ENCODE data around the gene PDXK. TPM values are rescaled to one million over a fixed set of nuclear protein-coding genes. Genes with fewer than 3 reads are reported as not detected.

Gene PDXK
- total and polyA plus RNA-seq, 9 of the 15 experiments (the other 6 are each of a cell fraction or from before 2014, with no cell fraction given) = 5.6 to 162 (median 76.5) TPM

GRCh38 chr21:43767984-43768867, 49.3 kb downstream of the PDXK start (continued):
- TF ChIP-seq UBTF (IDR thresholded peaks at IDR 0.05; ENCODE audit: borderline replicate concordance in 1 of 2, low read depth in 2 of 2, low read length in 2 of 2) (peak in 1 of 2 experiments; percentile 73; a peak in 1 of 4 replicates), HNRNPL (IDR thresholded peaks at IDR 0.05; ENCODE audit: low read depth, low read length) (peak; percentile 39; the same call in 1 of the 2 replicates), BMI1 (IDR thresholded peaks at IDR 0.05; ENCODE audit: low read length) (no peak), ZC3H4 (CRISPR knock-in tag; IDR thresholded peaks at IDR 0.05; ENCODE audit: borderline replicate concordance) (no peak), MLX (CRISPR knock-in tag; conservative IDR thresholded peaks at IDR 0.05) (no peak), THRB (CRISPR knock-in tag; conservative IDR thresholded peaks at IDR 0.05) (no peak), TRIM24 (IDR thresholded peaks at IDR 0.05) (peak in 1 of 2 experiments; percentile 67; a peak in 2 of 4 replicates), SNRNP70 (optimal IDR thresholded peaks at IDR 0.05; ENCODE audit: low read depth, low read length) (no peak), MTA3 (IDR thresholded peaks at IDR 0.05; ENCODE audit: borderline replicate concordance) (peak; percentile 76; the same call in 1 of the 2 replicates), MECOM (CRISPR knock-in tag; IDR thresholded peaks at IDR 0.05) (no peak; the same call in 1 of the 2 replicates), ZNF146 (CRISPR knock-in tag; IDR thresholded peaks at IDR 0.05; ENCODE audit: unreplicated experiment) (no peak), JUN (IDR thresholded peaks at IDR 0.05; ENCODE audit: borderline replicate concordance, low read depth, low read length) (peak; percentile 82; the same call in 1 of the 2 replicates), JUN (CRISPR knock-in tag; IDR thresholded peaks at IDR 0.05; ENCODE audit: borderline replicate concordance) (no peak), IRF1 (CRISPR knock-in tag; IDR thresholded peaks at IDR 0.05; ENCODE audit: borderline replicate concordance) (no peak), NFXL1 (CRISPR knock-in tag; IDR thresholded peaks at IDR 0.05) (no peak; the same call in 1 of the 2 replicates), CHD4 (IDR thresholded peaks at IDR 0.05; ENCODE audit: insufficient read depth, insufficient replicate concordance, low read depth, low read length, poor library complexity, severe bottlenecking) (no peak), PML (IDR thresholded peaks at IDR 0.05; ENCODE audit: low read length) (peak; percentile 43; the same call in 1 of the 2 replicates), ZNF76 (CRISPR knock-in tag; IDR thresholded peaks at IDR 0.05; ENCODE audit: borderline replicate concordance) (0 out of 2 replicates have a peak, but pooled peaks have one; percentile 25), MXD1 (CRISPR knock-in tag; IDR thresholded peaks at IDR 0.05; ENCODE audit: borderline replicate concordance, poor library complexity, severe bottlenecking) (no peak)

All from K562 (cell line).